WTC11 (cell line): ENCODE results near the gene APOBEC3F. TPM values are rescaled to one million over a fixed set of nuclear protein-coding genes. Genes with fewer than 3 reads are reported as not detected.
"Not testable (repeated sequence)": the region's sequence is repeated elsewhere in the genome, so short reads cannot be mapped to it uniquely, and the experiment has no call there.

Experiments
- ATAC-seq: fragments of 200-7000 bp; cut with Tn5 transposase; 2 replicates; pipeline ENCODE4 v1.10.0; 2021; ENCODE audit warnings: mild to moderate bottlenecking, moderate library complexity
- CTCF ChIA-PET: fragments of 300-600 bp; sonication (Branson Sonifier 250); formaldehyde crosslinking; loops from one replicate; lab custom pipeline; 2021; ENCODE audit warnings: antibody characterized with exemption; lab: Charles Lee
- POLR2A ChIA-PET: fragments of 350-600 bp; sonication (Branson Sonifier 250); formaldehyde crosslinking; loops from one replicate; lab custom pipeline; 2021; ENCODE audit warnings: antibody characterized with exemption; lab: Charles Lee
- DNase-seq: peaks from one replicate; pipeline ENCODE4 v3.0.0; 2021; ENCODE audit warnings: low spot score
- H3K27ac Mint-ChIP-seq: 2 replicates; pipeline ENCODE4 v1.8.0; 2021; ENCODE audit warnings: mixed read lengths
- H3K27me3 Mint-ChIP-seq: 2 replicates; pipeline ENCODE4 v1.8.0; 2021; ENCODE audit warnings: low read depth, mild to moderate bottlenecking, moderate library complexity, mixed read lengths
- H3K36me3 Mint-ChIP-seq: 2 replicates; pipeline ENCODE4 v1.8.0; 2021; ENCODE audit warnings: mixed read lengths
- H3K4me1 Mint-ChIP-seq: 2 replicates; pipeline ENCODE4 v1.8.0; 2022; ENCODE audit warnings: mixed read lengths
- H3K4me3 Mint-ChIP-seq: 2 replicates; pipeline ENCODE4 v1.8.0; 2021; ENCODE audit warnings: mild to moderate bottlenecking, moderate library complexity, mixed read lengths
- H3K9me3 Mint-ChIP-seq: 2 replicates; pipeline ENCODE4 v1.8.0; 2021; ENCODE audit warnings: mixed read lengths
- ATF2 ChIP-seq: sonication (generic); formaldehyde crosslinking; IDR thresholded peaks from 2 replicates; pipeline ENCODE4 v1.8.1; 2022; ENCODE audit warnings: low read depth, missing genetic modification reagents, borderline replicate concordance
- STAT6 ChIP-seq: sonication (generic); formaldehyde crosslinking; conservative IDR thresholded peaks from 2 replicates; pipeline ENCODE4 v1.8.1; 2023; ENCODE audit warnings: mild to moderate bottlenecking, low read depth, missing genetic modification reagents, moderate library complexity
- ZBTB21 ChIP-seq: sonication (generic); formaldehyde crosslinking; IDR thresholded peaks from 2 replicates; pipeline ENCODE4 v1.8.1; 2023; ENCODE audit warnings: mild to moderate bottlenecking, missing genetic modification reagents, borderline replicate concordance
- ZNF121 ChIP-seq: sonication (generic); formaldehyde crosslinking; IDR thresholded peaks from 2 replicates; pipeline ENCODE4 v1.8.0; 2023; ENCODE audit warnings: missing genetic modification reagents
- ZNF416 ChIP-seq: fragments of 250-450 bp; sonication (Bioruptor Pico); IDR thresholded peaks from 2 replicates; pipeline ENCODE4 v1.9.0; 2021; ENCODE audit warnings: mild to moderate bottlenecking, inconsistent platforms
- total RNA-seq: library from RNA; stranded (reverse); gene quantifications from 3 replicates; pipeline ENCODE4 v1.2.3, GENCODE V29; 2021
- TF ChIP-seq, protein P1 (sequence below): sonication (generic); formaldehyde crosslinking; IDR thresholded peaks from 2 replicates; pipeline ENCODE4 v1.8.0; 2022; ENCODE audit warnings: mild to moderate bottlenecking, missing genetic modification reagents
- TF ChIP-seq, protein P2 (sequence below): sonication (generic); formaldehyde crosslinking; IDR thresholded peaks from 2 replicates; pipeline ENCODE4 v1.8.1; 2023; ENCODE audit warnings: mild to moderate bottlenecking, missing genetic modification reagents

APOBEC3F gene
- total RNA-seq, 1 experiment from 2014 or later: 8.7 TPM

- H3K4me1 Mint-ChIP-seq: peaks cover 61% of the 10 kb centered on the region
- H3K4me3 Mint-ChIP-seq, H3K27me3 Mint-ChIP-seq, ATAC-seq, H3K36me3 Mint-ChIP-seq, POLR2A ChIA-PET, DNase-seq, H3K27ac Mint-ChIP-seq, H3K9me3 Mint-ChIP-seq, CTCF ChIA-PET: not testable (repeated sequence)
These were observed 4.5 kb downstream of the APOBEC3F start for GRCh38 chr22:39045136-39045535.

DNA sequence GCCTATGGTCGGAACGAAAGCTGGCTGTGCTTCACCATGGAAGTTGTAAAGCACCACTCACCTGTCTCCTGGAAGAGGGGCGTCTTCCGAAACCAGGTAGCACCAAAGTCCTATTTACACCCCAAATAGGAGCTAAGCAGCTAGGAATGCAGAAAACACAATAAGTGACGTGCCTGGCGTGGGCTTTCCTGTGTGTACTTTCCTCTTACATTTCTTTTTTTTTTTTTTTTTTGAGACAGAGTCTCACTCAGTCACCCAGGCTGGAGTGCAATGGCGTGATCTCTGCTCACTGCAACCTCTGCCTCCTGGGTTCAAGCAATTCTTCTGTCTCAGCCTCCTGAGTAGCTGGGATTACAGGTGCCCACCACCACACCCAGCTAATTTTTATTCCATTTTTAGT is 8.8 kb downstream of the APOBEC3F start:
- POLR2A ChIA-PET, H3K27me3 Mint-ChIP-seq, ATAC-seq, DNase-seq, H3K9me3 Mint-ChIP-seq, H3K4me3 Mint-ChIP-seq, H3K36me3 Mint-ChIP-seq, H3K27ac Mint-ChIP-seq: not testable (repeated sequence)
- CTCF ChIA-PET: interaction anchor here (0.6 to 1.3 kb wide), 4 partner anchors 18 to 89 kb away, joined by 3 to 7 read pairs (median 6); no protein-coding TSS in a partner anchor
- H3K4me1 Mint-ChIP-seq: peaks cover 68% of the 10 kb centered on the region

GRCh38 chr22:39051844-39052495 is 11.3 kb downstream of the APOBEC3F start:
- H3K9me3 Mint-ChIP-seq, H3K27me3 Mint-ChIP-seq, POLR2A ChIA-PET, H3K36me3 Mint-ChIP-seq: not testable (repeated sequence)
- DNase-seq: peak; percentile 54
- Mint-ChIP-seq H3K4me1 (peaks cover 46% of the 10 kb centered on the region), H3K4me3 (peak overlapping the region; percentile 37; the same call in 1 of the 2 replicates), H3K27ac (peak overlapping the region; percentile 76)
- peak; percentile 68 for ATAC-seq
- CTCF ChIA-PET: interaction anchor here (0.6 kb wide), 1 partner anchor 17 kb away, joined by 3 read pairs; no protein-coding TSS in a partner anchor
- 0 out of 2 replicates have a peak, but pooled peaks have one; percentile 44 for TF ChIP-seq STAT6
- TF ChIP-seq, protein P1, sequence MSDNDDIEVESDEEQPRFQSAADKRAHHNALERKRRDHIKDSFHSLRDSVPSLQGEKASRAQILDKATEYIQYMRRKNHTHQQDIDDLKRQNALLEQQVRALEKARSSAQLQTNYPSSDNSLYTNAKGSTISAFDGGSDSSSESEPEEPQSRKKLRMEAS (CRISPR knock-in tag): peak; percentile 28; the same call in 1 of the 2 replicates
- peak; percentile 91 for TF ChIP-seq ZBTB21 (CRISPR knock-in tag)
- TF ChIP-seq ZNF121 (CRISPR knock-in tag): peak; percentile 85

- DNase-seq (no peak), ATAC-seq (no peak)
- CTCF ChIA-PET: no interaction called here
- POLR2A ChIA-PET: no interaction called here
- Mint-ChIP-seq H3K9me3 (no peaks in the 10 kb centered on the region), H3K27ac (no peak overlapping the region), H3K4me3 (no peak overlapping the region), H3K36me3 (no peaks in the 10 kb centered on the region; the same call in none of the 2 replicates), H3K27me3 (peaks cover 5% of the 10 kb centered on the region; the same call in 1 of the 2 replicates), H3K4me1 (peaks cover 24% of the 10 kb centered on the region)
- TF ChIP-seq, protein P2, sequence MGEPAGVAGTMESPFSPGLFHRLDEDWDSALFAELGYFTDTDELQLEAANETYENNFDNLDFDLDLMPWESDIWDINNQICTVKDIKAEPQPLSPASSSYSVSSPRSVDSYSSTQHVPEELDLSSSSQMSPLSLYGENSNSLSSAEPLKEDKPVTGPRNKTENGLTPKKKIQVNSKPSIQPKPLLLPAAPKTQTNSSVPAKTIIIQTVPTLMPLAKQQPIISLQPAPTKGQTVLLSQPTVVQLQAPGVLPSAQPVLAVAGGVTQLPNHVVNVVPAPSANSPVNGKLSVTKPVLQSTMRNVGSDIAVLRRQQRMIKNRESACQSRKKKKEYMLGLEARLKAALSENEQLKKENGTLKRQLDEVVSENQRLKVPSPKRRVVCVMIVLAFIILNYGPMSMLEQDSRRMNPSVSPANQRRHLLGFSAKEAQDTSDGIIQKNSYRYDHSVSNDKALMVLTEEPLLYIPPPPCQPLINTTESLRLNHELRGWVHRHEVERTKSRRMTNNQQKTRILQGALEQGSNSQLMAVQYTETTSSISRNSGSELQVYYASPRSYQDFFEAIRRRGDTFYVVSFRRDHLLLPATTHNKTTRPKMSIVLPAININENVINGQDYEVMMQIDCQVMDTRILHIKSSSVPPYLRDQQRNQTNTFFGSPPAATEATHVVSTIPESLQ (CRISPR knock-in tag): no peak
- TF ChIP-seq ZNF416 (no peak), ATF2 (CRISPR knock-in tag) (no peak)
These were observed 15.0 kb downstream of the APOBEC3F start for GRCh38 chr22:39055658-39056057.

DNA sequence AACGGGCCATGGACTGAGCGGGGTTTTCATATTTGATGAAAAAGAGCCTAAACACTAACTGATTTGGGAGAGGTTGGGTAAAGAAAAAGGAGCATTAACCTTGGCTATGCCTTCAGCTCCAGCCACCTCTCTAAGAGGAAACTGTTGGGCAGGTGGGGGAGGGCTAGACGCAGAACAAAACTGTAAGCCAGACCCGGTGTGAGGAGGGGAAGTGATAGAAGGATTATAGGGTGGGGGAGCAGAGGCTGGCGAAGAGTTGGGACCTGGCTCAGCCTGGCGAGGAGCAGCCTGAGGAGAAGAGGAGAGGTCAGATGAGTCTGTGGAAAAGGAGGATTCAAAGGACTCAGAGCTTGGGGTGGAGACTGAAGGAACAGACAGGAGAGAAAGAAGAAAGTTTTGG is 20.6 kb downstream of the APOBEC3F start:
- H3K9me3 Mint-ChIP-seq, ATAC-seq, DNase-seq, H3K27me3 Mint-ChIP-seq, H3K4me1 Mint-ChIP-seq, H3K27ac Mint-ChIP-seq, H3K36me3 Mint-ChIP-seq, H3K4me3 Mint-ChIP-seq, CTCF ChIA-PET, POLR2A ChIA-PET: not testable (repeated sequence)

GRCh38 chr22:39061951-39062350 is 21.3 kb downstream of the APOBEC3F start:
- H3K36me3 Mint-ChIP-seq, H3K27ac Mint-ChIP-seq, H3K4me1 Mint-ChIP-seq, H3K27me3 Mint-ChIP-seq, ATAC-seq, POLR2A ChIA-PET, CTCF ChIA-PET, H3K4me3 Mint-ChIP-seq, DNase-seq, H3K9me3 Mint-ChIP-seq: not testable (repeated sequence)

GRCh38 chr22:39063904-39064303 is 23.2 kb downstream of the APOBEC3F start:
- H3K27ac Mint-ChIP-seq, POLR2A ChIA-PET, H3K4me3 Mint-ChIP-seq, DNase-seq, H3K36me3 Mint-ChIP-seq, H3K9me3 Mint-ChIP-seq, ATAC-seq, CTCF ChIA-PET, H3K4me1 Mint-ChIP-seq, H3K27me3 Mint-ChIP-seq: not testable (repeated sequence)

DNA sequence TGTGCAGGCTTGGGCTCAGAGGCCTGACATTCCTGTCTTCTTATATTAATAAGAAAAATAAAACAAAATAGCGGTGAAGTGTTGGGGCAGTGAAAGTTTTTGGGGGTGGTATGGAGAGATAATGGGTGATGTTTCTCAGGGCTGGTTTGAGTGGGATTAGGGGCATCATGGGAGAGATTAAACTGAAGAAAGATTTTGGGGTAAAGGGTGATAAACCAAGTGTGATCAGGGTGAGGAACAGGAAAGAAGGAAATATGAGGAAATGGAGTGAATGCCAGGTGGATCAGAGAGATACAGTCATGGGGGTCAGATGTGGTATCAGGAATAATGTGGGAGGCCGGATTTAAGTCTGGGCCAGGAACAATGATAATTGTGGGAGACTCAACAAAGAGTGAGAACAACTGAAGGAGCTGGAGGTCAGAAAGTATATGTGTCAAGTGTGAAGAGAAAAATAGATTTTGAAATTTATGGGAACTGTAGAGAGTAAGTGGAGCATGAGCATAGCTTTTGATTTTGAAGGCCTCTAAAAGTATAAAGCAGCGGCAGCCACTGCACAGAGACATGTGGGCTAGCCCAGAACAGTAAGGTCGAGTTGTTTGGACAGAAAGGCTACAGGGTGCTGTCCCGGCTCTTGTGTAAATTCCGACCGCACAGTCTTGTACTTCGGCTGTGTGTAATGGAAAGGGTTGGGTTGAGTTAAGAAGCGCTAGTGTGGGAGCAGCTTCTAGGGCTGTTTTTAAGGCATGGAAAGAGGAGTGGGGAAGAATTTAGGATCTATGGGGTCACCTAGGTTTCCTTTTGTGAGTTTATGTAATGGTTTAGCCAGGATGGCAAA is 26.0 kb downstream of the APOBEC3F start:
- CTCF ChIA-PET, H3K4me3 Mint-ChIP-seq, H3K27me3 Mint-ChIP-seq, H3K36me3 Mint-ChIP-seq, H3K9me3 Mint-ChIP-seq, POLR2A ChIA-PET, DNase-seq, H3K27ac Mint-ChIP-seq, ATAC-seq: not testable (repeated sequence)
- H3K4me1 Mint-ChIP-seq: peaks cover 16% of the 10 kb centered on the region
